Trophoblast cell (in vitro differentiated cells and primary cell): ENCODE measurements around the gene CSNK2B.

Experiments used
- DNase-seq, 2 donors: peaks; one replicate each; pipeline ENCODE4 v3.0.0-alpha.2; 2016
- H2AFZ ChIP-seq: 2 replicates; pipeline ENCODE4 v1.6.1; 2013; ENCODE audit warnings: low read length, moderate library complexity, mild to moderate bottlenecking; ENCODE audit not compliant: insufficient read depth, poor library complexity
- H2AK5ac ChIP-seq: 2 replicates; pipeline ENCODE4 v1.6.1; 2013; ENCODE audit warnings: mild to moderate bottlenecking, low read length
- H2BK120ac ChIP-seq: 2 replicates; pipeline ENCODE4 v1.6.1; 2013; ENCODE audit warnings: low read length, mild to moderate bottlenecking, moderate library complexity; ENCODE audit not compliant: insufficient read depth, poor library complexity
- H2BK12ac ChIP-seq: 2 replicates; pipeline ENCODE4 v1.6.1; 2013; ENCODE audit warnings: mild to moderate bottlenecking, low read length, moderate library complexity
- H2BK5ac ChIP-seq: 2 replicates; pipeline ENCODE4 v1.6.1; 2013; ENCODE audit warnings: low read length, low read depth, moderate library complexity, mild to moderate bottlenecking; ENCODE audit not compliant: poor library complexity
- H3K14ac ChIP-seq: 2 replicates; pipeline ENCODE4 v1.6.1; 2013; ENCODE audit warnings: mild to moderate bottlenecking, low read length
- H3K18ac ChIP-seq: 2 replicates; pipeline ENCODE4 v1.6.1; 2013; ENCODE audit warnings: mild to moderate bottlenecking, low read length
- H3K23ac ChIP-seq: 2 replicates; pipeline ENCODE4 v1.6.1; 2013; ENCODE audit warnings: low read length
- H3K27ac ChIP-seq: 2 replicates; pipeline ENCODE4 v1.5.1; 2013; ENCODE audit warnings: low read depth, mild to moderate bottlenecking, inconsistent platforms, low read length, moderate library complexity
- H3K27me3 ChIP-seq: 2 replicates; pipeline ENCODE4 v1.6.1; 2013; ENCODE audit warnings: inconsistent platforms, mild to moderate bottlenecking, low read length, moderate library complexity; ENCODE audit not compliant: insufficient read depth
- H3K36me3 ChIP-seq, 2 experiments: 1 replicate in 1 of 2; 2 replicates in 1 of 2; pipeline ENCODE4 v1.6.1; 2013; ENCODE audit warnings: low read length in 2 of 2, mild to moderate bottlenecking in 2 of 2, moderate library complexity in 1 of 2; ENCODE audit not compliant: insufficient read depth in 2 of 2, control insufficient read depth in 1 of 2
- H3K4ac ChIP-seq: 2 replicates; pipeline ENCODE4 v1.6.1; 2013; ENCODE audit warnings: low read depth, mild to moderate bottlenecking, low read length, moderate library complexity
- H3K4me1 ChIP-seq, 2 experiments: 1 replicate in 1 of 2; 2 replicates in 1 of 2; pipeline ENCODE4 v1.6.1; 2013; ENCODE audit warnings: low read length in 2 of 2, mild to moderate bottlenecking in 2 of 2, moderate library complexity in 1 of 2; ENCODE audit not compliant: insufficient read depth in 2 of 2, control insufficient read depth in 1 of 2
- H3K4me2 ChIP-seq: 2 replicates; pipeline ENCODE4 v1.6.1; 2013; ENCODE audit warnings: inconsistent platforms, mild to moderate bottlenecking, low read length, moderate library complexity
- H3K4me3 ChIP-seq: 2 replicates; pipeline ENCODE4 v1.5.1; 2013; ENCODE audit warnings: mild to moderate bottlenecking, low read depth, low read length, inconsistent platforms
- H3K79me1 ChIP-seq: one replicate; pipeline ENCODE4 v1.6.1; 2013; ENCODE audit warnings: low read length
- H3K79me2 ChIP-seq: 2 replicates; pipeline ENCODE4 v1.6.1; 2013; ENCODE audit warnings: low read length, mild to moderate bottlenecking; ENCODE audit not compliant: control insufficient read depth, insufficient read depth, poor library complexity
- H3K9ac ChIP-seq: 2 replicates; pipeline ENCODE4 v1.6.1; 2013; ENCODE audit warnings: mild to moderate bottlenecking, low read length
- H3K9me3 ChIP-seq: 2 replicates; pipeline ENCODE4 v1.6.1; 2013; ENCODE audit warnings: low read depth, mild to moderate bottlenecking, control low read depth, inconsistent platforms, low read length; ENCODE audit not compliant: insufficient read depth
- H4K12ac ChIP-seq: 2 replicates; pipeline ENCODE4 v1.6.1; 2013; ENCODE audit warnings: low read depth, mild to moderate bottlenecking, low read length, moderate library complexity
- H4K8ac ChIP-seq: 2 replicates; pipeline ENCODE4 v1.6.1; 2013; ENCODE audit warnings: low read depth, mild to moderate bottlenecking, low read length, moderate library complexity
- H4K91ac ChIP-seq: one replicate; pipeline ENCODE4 v1.6.1; 2013; ENCODE audit warnings: low read depth, mild to moderate bottlenecking, low read length, moderate library complexity
- WGBS: extraction: QIAGEN DNeasy Blood & Tissue Kit; methylation state at CpG from one replicate; pipeline ENCODE4 v1.1.7; 2013; ENCODE audit warnings: missing lambda C conversion rate; ENCODE audit not compliant: insufficient read length, insufficient coverage; ENCODE audit errors: extremely low coverage; 5-methylcytosine and 5-hydroxymethylcytosine counted together

Gene CSNK2B

DNA sequence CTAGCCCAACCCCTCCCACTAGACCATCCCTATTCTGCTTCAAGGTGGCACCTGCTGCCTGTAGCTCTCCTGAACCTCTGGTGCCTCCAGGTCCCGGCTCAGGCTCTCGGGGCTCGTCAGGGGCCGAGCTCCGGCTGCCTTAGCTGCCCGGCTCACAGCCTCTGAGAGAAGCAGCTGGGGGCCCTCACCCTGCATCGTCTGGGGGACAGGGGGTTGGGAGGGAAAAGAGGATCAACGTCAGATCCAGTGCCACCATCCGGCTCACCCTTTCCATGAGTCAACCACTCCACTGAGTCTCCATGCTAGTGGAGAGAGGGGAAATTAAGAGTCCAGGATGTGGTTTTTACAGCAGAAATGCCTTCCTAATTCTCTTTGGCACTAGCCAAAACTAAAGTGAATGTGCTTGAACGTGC is 26.4 kb upstream of the CSNK2B start:
- H3K27me3 ChIP-seq = no peaks in the 10 kb centered on the region
- H3K9me3 ChIP-seq = peaks cover 2% of the 10 kb centered on the region
- no peak overlapping the region for H4K12ac ChIP-seq
- no peak overlapping the region for H4K8ac ChIP-seq
- H3K4ac ChIP-seq = no peak overlapping the region
- DNase-seq = no peak
- H2BK5ac ChIP-seq = no peak overlapping the region
- H3K4me2 ChIP-seq = no peak overlapping the region
- H4K91ac ChIP-seq = no peak overlapping the region
- no peak overlapping the region for H2AK5ac ChIP-seq
- peaks cover 73 to 86% of the 10 kb centered on the region in 2 experiments for H3K36me3 ChIP-seq
- H3K4me3 ChIP-seq = no peak overlapping the region
- no peak overlapping the region for H3K9ac ChIP-seq
- H3K23ac ChIP-seq = no peak overlapping the region
- no peaks in the 10 kb centered on the region for H3K4me1 ChIP-seq
- H3K18ac ChIP-seq = no peak overlapping the region
- H2BK12ac ChIP-seq = no peak overlapping the region
- no peak overlapping the region for H3K14ac ChIP-seq
- H3K79me1 ChIP-seq = no peaks in the 10 kb centered on the region
- H3K27ac ChIP-seq = no peak overlapping the region
- no peak overlapping the region for H2AFZ ChIP-seq
- no peak overlapping the region for H2BK120ac ChIP-seq
- no CpG with 5 or more reads among the region's 10 CpGs for WGBS
- H3K79me2 ChIP-seq = no peaks in the 10 kb centered on the region

DNA sequence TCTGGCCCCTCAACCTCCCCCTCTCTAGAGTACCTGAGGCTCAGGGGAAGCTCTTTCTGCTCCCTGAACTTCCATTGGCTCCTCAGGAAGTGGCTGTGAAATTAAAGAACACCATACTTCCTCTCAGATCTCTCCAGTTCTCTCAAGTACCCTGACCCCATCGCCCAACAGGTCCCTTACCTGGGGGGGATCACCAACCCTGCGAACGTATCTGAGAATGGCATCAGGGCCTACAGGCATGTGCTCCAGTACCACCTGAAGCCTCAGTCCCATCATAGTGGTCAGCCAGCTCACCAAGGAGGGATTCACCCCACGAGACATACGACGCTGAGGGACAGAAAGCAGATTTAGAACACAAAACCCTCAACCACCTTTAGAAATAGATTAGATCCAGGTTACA is 25.3 kb upstream of the CSNK2B start:
- WGBS = no CpG with 5 or more reads among the region's 6 CpGs

DNA sequence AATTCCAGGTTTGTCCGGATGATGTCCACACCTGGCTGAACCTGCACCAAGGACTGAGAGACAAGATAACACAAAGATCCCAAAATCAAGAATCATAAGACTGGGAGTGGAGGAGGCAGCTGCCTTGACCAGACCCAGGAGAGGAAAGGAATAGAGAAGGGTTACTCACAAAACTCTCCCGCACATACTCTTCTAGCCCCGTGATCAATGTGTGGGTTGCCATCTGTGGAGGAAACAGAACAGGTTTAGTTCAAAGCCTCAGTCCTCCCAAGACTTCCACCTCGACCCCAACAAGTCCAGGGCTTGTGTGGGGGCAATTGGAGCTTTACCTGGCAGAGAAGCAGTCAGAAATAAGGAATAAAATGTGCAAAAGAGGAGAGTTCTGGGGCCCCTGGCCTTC is 24.5 kb upstream of the CSNK2B start:
- H3K36me3 ChIP-seq = peaks cover 71 to 83% of the 10 kb centered on the region in 2 experiments
- no peaks in the 10 kb centered on the region for H3K4me1 ChIP-seq
- no peak overlapping the region for H2BK12ac ChIP-seq
- H3K27me3 ChIP-seq = no peaks in the 10 kb centered on the region
- H2AFZ ChIP-seq = no peak overlapping the region
- DNase-seq = no peak
- no peak overlapping the region for H3K14ac ChIP-seq
- no peak overlapping the region for H2BK5ac ChIP-seq
- peaks cover 4% of the 10 kb centered on the region for H3K9me3 ChIP-seq
- H3K27ac ChIP-seq = no peak overlapping the region
- H4K8ac ChIP-seq = no peak overlapping the region
- no peak overlapping the region for H3K23ac ChIP-seq
- no peaks in the 10 kb centered on the region for H3K79me2 ChIP-seq
- H4K12ac ChIP-seq = no peak overlapping the region
- WGBS = no CpG with 5 or more reads among the region's 4 CpGs
- H4K91ac ChIP-seq = no peak overlapping the region
- H3K79me1 ChIP-seq = no peaks in the 10 kb centered on the region
- H3K4me3 ChIP-seq = no peak overlapping the region
- no peak overlapping the region for H3K18ac ChIP-seq
- H3K9ac ChIP-seq = no peak overlapping the region
- H2BK120ac ChIP-seq = no peak overlapping the region
- no peak overlapping the region for H3K4me2 ChIP-seq
- no peak overlapping the region for H3K4ac ChIP-seq
- H2AK5ac ChIP-seq = no peak overlapping the region

More for the DNA sequence above, 25.3 kb upstream of the CSNK2B start:
- Histone ChIP-seq H4K91ac (no peak overlapping the region), H3K9me3 (peaks cover 4% of the 10 kb centered on the region), H3K4me2 (no peak overlapping the region), H2BK5ac (no peak overlapping the region), H3K14ac (no peak overlapping the region), H3K79me1 (no peaks in the 10 kb centered on the region), H2AK5ac (no peak overlapping the region), H2BK12ac (no peak overlapping the region), H3K36me3 (peaks cover 72 to 85% of the 10 kb centered on the region in 2 experiments), H3K9ac (no peak overlapping the region), H3K79me2 (no peaks in the 10 kb centered on the region), H4K8ac (no peak overlapping the region), H2AFZ (no peak overlapping the region), H3K23ac (no peak overlapping the region), H3K27ac (no peak overlapping the region), H3K27me3 (no peaks in the 10 kb centered on the region), H3K4me3 (no peak overlapping the region), H3K4ac (no peak overlapping the region), H4K12ac (no peak overlapping the region), H2BK120ac (no peak overlapping the region), H3K18ac (no peak overlapping the region), H3K4me1 (no peaks in the 10 kb centered on the region)
- no peak for DNase-seq

DNA sequence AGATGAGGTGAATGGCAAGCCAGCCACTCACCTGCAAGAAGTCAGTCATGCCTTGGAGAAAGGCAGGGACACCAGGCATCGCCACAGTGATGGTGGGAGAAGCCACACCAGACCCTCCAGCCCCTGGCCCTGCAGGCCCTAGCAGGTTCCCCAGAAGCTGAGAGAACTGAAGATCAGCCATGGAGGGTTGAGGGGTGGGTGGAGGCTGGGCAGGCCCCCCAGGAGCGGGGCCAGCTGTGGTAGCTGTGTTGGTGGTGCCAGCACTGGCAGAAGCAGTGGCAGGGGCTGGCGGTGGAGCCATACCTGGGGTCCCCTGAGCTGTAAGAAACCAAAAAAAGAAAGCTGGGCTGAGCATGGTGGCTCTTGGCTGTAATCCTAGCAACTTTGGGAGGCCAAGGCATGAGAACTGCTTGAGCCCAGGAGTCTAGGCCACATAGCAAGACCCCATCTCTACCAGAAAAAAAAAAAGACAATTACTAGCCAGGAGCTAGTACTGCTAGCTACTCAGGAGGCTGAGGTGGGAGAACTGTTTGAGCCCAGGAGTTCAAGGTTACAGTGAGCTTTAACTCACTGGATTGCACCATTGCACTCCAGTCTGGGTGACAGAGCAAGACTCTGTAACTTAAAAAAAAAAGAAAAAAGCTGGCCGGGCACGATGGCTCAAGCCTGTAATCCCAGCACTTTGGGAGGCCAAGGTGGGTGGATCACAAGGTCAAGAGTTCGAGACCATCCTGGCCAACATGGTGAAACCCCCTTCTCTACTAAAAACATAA is 22.9 kb upstream of the CSNK2B start:
- Histone ChIP-seq H2BK5ac (no peak overlapping the region), H2AFZ (no peak overlapping the region), H3K14ac (no peak overlapping the region), H3K9me3 (peaks cover 4% of the 10 kb centered on the region), H4K12ac (no peak overlapping the region), H3K23ac (no peak overlapping the region), H2BK120ac (no peak overlapping the region), H4K8ac (no peak overlapping the region), H3K4me3 (no peak overlapping the region), H3K27me3 (no peaks in the 10 kb centered on the region), H3K18ac (no peak overlapping the region), H3K36me3 (peaks cover 69 to 83% of the 10 kb centered on the region in 2 experiments), H3K4me1 (no peaks in the 10 kb centered on the region), H3K9ac (no peak overlapping the region), H2AK5ac (no peak overlapping the region), H3K27ac (no peak overlapping the region), H3K79me1 (no peaks in the 10 kb centered on the region), H2BK12ac (no peak overlapping the region), H3K4ac (no peak overlapping the region), H3K79me2 (no peaks in the 10 kb centered on the region), H3K4me2 (no peak overlapping the region), H4K91ac (no peak overlapping the region)
- WGBS = no CpG with 5 or more reads among the region's 6 CpGs
- DNase-seq = no peak
